GM19395 (cell line): ENCODE data around the gene MED8.

Experiments
- ATAC-seq: cut with Tn5 transposase; IDR thresholded peaks from one replicate; pipeline ENCODE4 v1.9.1; 2021; ENCODE audit warnings: mild to moderate bottlenecking, moderate library complexity; ENCODE audit not compliant: unreplicated experiment

MED8 gene

GRCh38 chr1:43389326-43390313 is at the start of gene MED8, which contains the start of gene SZT2:
MED8 (minus strand) TSS chr1:43389800; CDS start chr1:43389764, 36 bp downstream.
SZT2 (plus strand) TSS chr1:43389899; CDS start chr1:43389969, 70 bp downstream.
- ATAC-seq = peak; percentile 96

- no peak for ATAC-seq
Measured at GRCh38 chr1:43438953-43439581, 49.5 kb upstream of the MED8 start.

- ATAC-seq = no peak
Measured at GRCh38 chr1:43438576-43438952, 49.0 kb upstream of the MED8 start.

- no peak for ATAC-seq
Measured at GRCh38 chr1:43438006-43438405, 48.4 kb upstream of the MED8 start.

GRCh38 chr1:43437031-43437973 is 47.7 kb upstream of the MED8 start:
- ATAC-seq = no peak

- no peak for ATAC-seq
Measured at GRCh38 chr1:43436371-43436770, 46.8 kb upstream of the MED8 start.

- no peak for ATAC-seq
Measured at GRCh38 chr1:43435146-43436145, 45.8 kb upstream of the MED8 start.

GRCh38 chr1:43434256-43434655 is 44.7 kb upstream of the MED8 start:
- no peak for ATAC-seq

- no peak for ATAC-seq
Measured at GRCh38 chr1:43432907-43433306, 43.3 kb upstream of the MED8 start.

GRCh38 chr1:43432171-43432860 is 42.7 kb upstream of the MED8 start:
- no peak for ATAC-seq

GRCh38 chr1:43431676-43432075 is 42.1 kb upstream of the MED8 start:
- ATAC-seq = no peak

DNA sequence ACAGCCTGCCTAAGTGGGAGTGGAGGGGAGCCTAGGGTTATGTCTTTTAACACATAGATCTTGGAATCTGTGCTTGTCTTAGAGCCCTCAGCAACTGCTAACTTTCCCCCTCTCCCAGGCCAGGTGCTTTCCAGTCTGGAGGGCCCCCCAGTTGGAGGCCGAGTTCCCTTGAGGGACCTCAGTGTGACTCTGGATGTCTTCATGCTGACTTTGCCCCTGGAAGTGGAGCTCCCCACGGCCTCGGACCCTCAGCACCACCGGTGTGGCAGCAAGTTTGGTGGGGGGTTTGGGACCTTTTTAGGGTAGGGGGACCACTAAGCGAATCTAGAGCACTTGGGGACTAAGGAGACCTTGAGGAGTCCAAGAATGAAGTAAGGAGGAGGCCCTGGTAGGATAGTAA is 41.2 kb upstream of the MED8 start:
- no peak for ATAC-seq

GRCh38 chr1:43427941-43428340 is 38.3 kb upstream of the MED8 start:
- no peak for ATAC-seq

DNA sequence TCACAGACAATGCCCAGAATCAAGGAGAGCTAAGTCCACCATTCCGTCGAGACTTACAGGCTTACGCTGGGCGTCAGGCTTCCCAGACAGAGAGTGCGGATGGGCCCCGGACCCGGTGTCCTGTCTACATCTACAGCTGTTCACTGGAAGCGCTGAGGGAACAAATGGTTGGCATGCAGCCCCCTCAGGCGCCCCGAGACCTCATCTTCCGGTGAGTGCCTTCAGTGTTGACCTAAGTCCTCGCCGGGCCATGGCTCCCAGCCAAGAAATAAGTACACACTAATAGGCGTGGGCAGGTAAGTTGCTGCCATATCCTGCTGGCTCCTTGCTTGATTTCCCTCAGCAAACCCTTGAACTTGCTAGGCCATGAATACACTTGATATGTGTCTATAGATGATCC is 37.9 kb upstream of the MED8 start:
- ATAC-seq = no peak

GRCh38 chr1:43426221-43426620 is 36.6 kb upstream of the MED8 start:
- ATAC-seq = no peak

- ATAC-seq = no peak
Measured at GRCh38 chr1:43425045-43425444, 35.4 kb upstream of the MED8 start.

GRCh38 chr1:43423672-43424550 is 34.3 kb upstream of the MED8 start:
- ATAC-seq = no peak

GRCh38 chr1:43422995-43423671 is 33.5 kb upstream of the MED8 start:
- no peak for ATAC-seq
